Loucy (cell line): ENCODE data around the gene AGXT2.

Experiments used
- H2AFZ ChIP-seq: fragments of 200-600 bp; sonication (generic); 2 replicates; pipeline ENCODE4 v1.6.0; 2016; ENCODE audit warnings: antibody characterized with exemption, mild to moderate bottlenecking, low read length, moderate library complexity
- H3F3A ChIP-seq: fragments of 200-600 bp; 2 replicates; pipeline ENCODE4 v1.6.0; 2016; ENCODE audit warnings: antibody characterized with exemption, low read depth, mild to moderate bottlenecking
- H3K27me3 ChIP-seq: fragments of 200-600 bp; sonication (generic); 2 replicates; pipeline ENCODE4 v1.6.1; 2014; ENCODE audit warnings: low read length, mild to moderate bottlenecking; ENCODE audit not compliant: insufficient read depth, poor library complexity, severe bottlenecking
- H3K36me3 ChIP-seq: fragments of 200-600 bp; sonication (generic); 2 replicates; pipeline ENCODE4 v1.6.1; 2016; ENCODE audit warnings: low read length; ENCODE audit not compliant: insufficient read depth
- H3K4me1 ChIP-seq: fragments of 200-600 bp; sonication (generic); 2 replicates; pipeline ENCODE4 v1.5.1; 2014; ENCODE audit warnings: low read length, mild to moderate bottlenecking; ENCODE audit not compliant: insufficient read depth, poor library complexity, severe bottlenecking
- H3K4me2 ChIP-seq: fragments of 200-600 bp; sonication (generic); 2 replicates; pipeline ENCODE4 v1.6.0; 2014; ENCODE audit warnings: antibody characterized with exemption, low read length, low read depth, mild to moderate bottlenecking; ENCODE audit not compliant: poor library complexity, severe bottlenecking
- H3K4me3 ChIP-seq: fragments of 200-600 bp; sonication (generic); 2 replicates; pipeline ENCODE4 v1.5.1; 2014; ENCODE audit warnings: low read length, mild to moderate bottlenecking, mixed read lengths; ENCODE audit not compliant: poor library complexity, severe bottlenecking
- H3K79me2 ChIP-seq: fragments of 200-600 bp; sonication (generic); 2 replicates; pipeline ENCODE4 v1.6.1; 2014; ENCODE audit warnings: low read length; ENCODE audit not compliant: insufficient read depth
- H3K9ac ChIP-seq: fragments of 200-600 bp; sonication (generic); 2 replicates; pipeline ENCODE4 v1.6.0; 2014; ENCODE audit warnings: mild to moderate bottlenecking, low read depth, low read length, moderate library complexity; ENCODE audit not compliant: poor library complexity, severe bottlenecking
- H3K9me2 ChIP-seq: fragments of 200-600 bp; sonication (generic); replicated peaks from 2 replicates; pipeline ENCODE4 v1.6.1; 2016; ENCODE audit warnings: low read depth, low read length, mixed read lengths
- H3K9me3 ChIP-seq: fragments of 200-600 bp; sonication (generic); 2 replicates; pipeline ENCODE4 v1.6.1; 2014; ENCODE audit warnings: mild to moderate bottlenecking, antibody characterized with exemption, low read length, low read depth; ENCODE audit not compliant: insufficient read depth
- H4K20me1 ChIP-seq: fragments of 200-600 bp; sonication (generic); 2 replicates; pipeline ENCODE4 v1.6.0; 2014; ENCODE audit warnings: antibody characterized with exemption, low read length, mild to moderate bottlenecking; ENCODE audit not compliant: insufficient read depth, poor library complexity, severe bottlenecking
- EZH2phosphoT487 ChIP-seq: fragments of 200-600 bp; IDR thresholded peaks from 2 replicates; pipeline ENCODE4 v1.6.1; 2018; ENCODE audit warnings: antibody characterized with exemption, mild to moderate bottlenecking, moderate library complexity, borderline replicate concordance
- TF ChIP-seq, protein P1 (sequence below): fragments of 200-600 bp; sonication (generic); conservative IDR thresholded peaks from 2 replicates; pipeline ENCODE4 v1.5.1; 2014; ENCODE audit warnings: mild to moderate bottlenecking, antibody characterized with exemption, low read length

The AGXT2 gene

DNA sequence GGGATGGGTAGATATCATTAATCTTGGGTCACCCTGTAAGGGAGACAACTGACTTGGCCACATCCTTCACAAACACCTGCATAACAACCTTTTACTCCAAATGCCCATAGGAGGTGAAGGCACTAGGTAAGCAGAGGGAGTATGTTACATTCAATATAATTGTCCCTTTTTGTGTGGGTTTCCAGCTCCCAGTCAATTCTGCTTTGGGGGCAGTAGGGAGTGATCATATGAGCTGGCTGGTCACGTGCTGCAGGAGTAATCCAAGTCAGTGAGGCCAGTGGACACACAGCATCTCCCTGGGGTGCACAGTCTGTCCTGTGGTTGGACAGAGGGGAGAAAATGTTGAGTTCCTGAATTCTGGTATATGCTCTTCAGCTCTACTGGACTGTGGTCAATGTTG is 1.2 kb upstream of the AGXT2 start:
- no peak overlapping the region for H3K4me3 ChIP-seq
- TF ChIP-seq EZH2phosphoT487: no peak
- TF ChIP-seq, protein P1, sequence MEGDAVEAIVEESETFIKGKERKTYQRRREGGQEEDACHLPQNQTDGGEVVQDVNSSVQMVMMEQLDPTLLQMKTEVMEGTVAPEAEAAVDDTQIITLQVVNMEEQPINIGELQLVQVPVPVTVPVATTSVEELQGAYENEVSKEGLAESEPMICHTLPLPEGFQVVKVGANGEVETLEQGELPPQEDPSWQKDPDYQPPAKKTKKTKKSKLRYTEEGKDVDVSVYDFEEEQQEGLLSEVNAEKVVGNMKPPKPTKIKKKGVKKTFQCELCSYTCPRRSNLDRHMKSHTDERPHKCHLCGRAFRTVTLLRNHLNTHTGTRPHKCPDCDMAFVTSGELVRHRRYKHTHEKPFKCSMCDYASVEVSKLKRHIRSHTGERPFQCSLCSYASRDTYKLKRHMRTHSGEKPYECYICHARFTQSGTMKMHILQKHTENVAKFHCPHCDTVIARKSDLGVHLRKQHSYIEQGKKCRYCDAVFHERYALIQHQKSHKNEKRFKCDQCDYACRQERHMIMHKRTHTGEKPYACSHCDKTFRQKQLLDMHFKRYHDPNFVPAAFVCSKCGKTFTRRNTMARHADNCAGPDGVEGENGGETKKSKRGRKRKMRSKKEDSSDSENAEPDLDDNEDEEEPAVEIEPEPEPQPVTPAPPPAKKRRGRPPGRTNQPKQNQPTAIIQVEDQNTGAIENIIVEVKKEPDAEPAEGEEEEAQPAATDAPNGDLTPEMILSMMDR: no peak
- no peaks in the 10 kb centered on the region for H3K27me3 ChIP-seq
- no peaks in the 10 kb centered on the region for H3K36me3 ChIP-seq
- H3K9ac ChIP-seq: no peak overlapping the region
- H3K4me2 ChIP-seq: no peak overlapping the region
- H3F3A ChIP-seq: no peaks in the 10 kb centered on the region
- no peak overlapping the region for H2AFZ ChIP-seq
- H3K9me2 ChIP-seq: no peaks in the 10 kb centered on the region
- H4K20me1 ChIP-seq: no peaks in the 10 kb centered on the region
- no peaks in the 10 kb centered on the region for H3K79me2 ChIP-seq
- H3K4me1 ChIP-seq: no peaks in the 10 kb centered on the region
- H3K9me3 ChIP-seq: no peaks in the 10 kb centered on the region

DNA sequence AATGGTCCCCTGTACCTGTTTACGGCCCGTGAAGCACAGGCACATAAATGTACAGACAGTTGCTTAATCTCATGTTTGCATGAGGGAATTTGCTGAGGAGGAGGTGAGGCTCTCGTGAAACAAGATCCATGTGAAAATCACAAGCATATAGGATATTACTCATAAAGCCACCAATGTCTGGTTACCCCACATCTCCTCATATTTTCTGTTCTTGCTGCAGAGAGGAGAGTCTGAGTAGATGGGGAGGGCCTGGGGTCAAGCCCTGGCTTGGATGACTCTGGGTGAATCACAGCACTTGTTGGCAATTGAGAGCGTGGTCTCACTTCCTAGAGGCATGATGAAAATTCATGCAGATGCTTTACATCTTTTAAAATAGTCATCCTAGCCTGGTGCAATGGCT is 975 bp downstream of the AGXT2 start:
- H3K9me3 ChIP-seq: no peaks in the 10 kb centered on the region
- no peak overlapping the region for H3K4me3 ChIP-seq
- H3K36me3 ChIP-seq: no peaks in the 10 kb centered on the region
- H3K79me2 ChIP-seq: no peaks in the 10 kb centered on the region
- TF ChIP-seq, protein P1: no peak
- no peak for TF ChIP-seq EZH2phosphoT487
- H3K9ac ChIP-seq: no peak overlapping the region
- H2AFZ ChIP-seq: no peak overlapping the region
- H3F3A ChIP-seq: no peaks in the 10 kb centered on the region
- H3K27me3 ChIP-seq: no peaks in the 10 kb centered on the region
- H3K4me1 ChIP-seq: no peaks in the 10 kb centered on the region
- H3K4me2 ChIP-seq: no peak overlapping the region
- H3K9me2 ChIP-seq: no peaks in the 10 kb centered on the region
- H4K20me1 ChIP-seq: no peaks in the 10 kb centered on the region

DNA sequence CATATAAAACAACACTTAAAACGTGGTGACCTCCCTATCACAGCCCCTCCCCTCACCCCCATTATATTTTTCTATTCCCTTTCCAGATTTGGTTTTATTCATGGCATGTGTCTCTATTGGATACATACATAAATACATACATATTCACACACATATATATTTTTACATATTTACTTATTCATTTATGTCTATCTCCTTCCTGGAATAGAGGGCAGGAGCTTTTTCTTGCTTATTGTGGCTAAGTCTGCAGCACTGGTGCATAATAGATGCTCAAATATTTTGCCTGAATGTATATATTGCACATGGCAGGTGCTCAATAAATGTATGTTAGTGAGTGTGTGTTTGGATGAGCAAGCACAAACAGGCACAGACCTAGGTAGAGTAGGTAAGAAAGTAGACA is 2.5 kb downstream of the AGXT2 start:
- H2AFZ ChIP-seq: no peak overlapping the region
- H3K79me2 ChIP-seq: no peaks in the 10 kb centered on the region
- no peaks in the 10 kb centered on the region for H3K9me3 ChIP-seq
- peaks cover 6% of the 10 kb centered on the region for H3K27me3 ChIP-seq
- no peaks in the 10 kb centered on the region for H3K36me3 ChIP-seq
- no peak overlapping the region for H3K4me2 ChIP-seq
- H3K9me2 ChIP-seq: no peaks in the 10 kb centered on the region
- H4K20me1 ChIP-seq: no peaks in the 10 kb centered on the region
- no peaks in the 10 kb centered on the region for H3K4me1 ChIP-seq
- TF ChIP-seq, protein P1: no peak
- TF ChIP-seq EZH2phosphoT487: no peak
- H3F3A ChIP-seq: no peaks in the 10 kb centered on the region
- H3K4me3 ChIP-seq: no peak overlapping the region
- H3K9ac ChIP-seq: no peak overlapping the region
